NCI-H510A treated with DMSO at 0.1 percent for 48 hours (cell line): Measurements from ENCODE around the gene DLG2.

Source experiments
- DNase-seq: peaks from one replicate; lab custom pipeline; 2025; lab: John Stamatoyannopoulos, UW

DLG2 gene

GRCh38 chr11:83572581-83573496 lies 2054.3 kb downstream of the DLG2 start:
- DNase-seq, result no peak

DNA sequence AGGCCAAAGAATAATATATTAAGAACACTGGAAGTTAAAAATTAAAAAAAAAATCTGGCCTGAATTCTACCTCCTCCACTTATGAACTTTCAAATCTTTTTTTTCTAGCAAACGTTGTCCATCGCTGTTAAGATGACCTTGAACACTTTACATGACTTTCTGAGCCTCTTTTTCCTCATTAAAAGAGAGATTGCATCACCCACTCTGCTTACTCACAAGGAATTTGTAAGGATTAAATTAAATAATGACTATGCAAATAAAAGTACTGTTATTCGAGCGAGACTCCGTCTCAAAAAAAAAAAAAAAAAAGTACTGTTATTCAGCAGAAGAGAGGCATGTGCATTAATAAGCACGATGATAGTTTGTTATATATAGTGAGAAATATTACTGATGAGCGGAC lies 2055.8 kb downstream of the DLG2 start:
- no peak for DNase-seq

DNA sequence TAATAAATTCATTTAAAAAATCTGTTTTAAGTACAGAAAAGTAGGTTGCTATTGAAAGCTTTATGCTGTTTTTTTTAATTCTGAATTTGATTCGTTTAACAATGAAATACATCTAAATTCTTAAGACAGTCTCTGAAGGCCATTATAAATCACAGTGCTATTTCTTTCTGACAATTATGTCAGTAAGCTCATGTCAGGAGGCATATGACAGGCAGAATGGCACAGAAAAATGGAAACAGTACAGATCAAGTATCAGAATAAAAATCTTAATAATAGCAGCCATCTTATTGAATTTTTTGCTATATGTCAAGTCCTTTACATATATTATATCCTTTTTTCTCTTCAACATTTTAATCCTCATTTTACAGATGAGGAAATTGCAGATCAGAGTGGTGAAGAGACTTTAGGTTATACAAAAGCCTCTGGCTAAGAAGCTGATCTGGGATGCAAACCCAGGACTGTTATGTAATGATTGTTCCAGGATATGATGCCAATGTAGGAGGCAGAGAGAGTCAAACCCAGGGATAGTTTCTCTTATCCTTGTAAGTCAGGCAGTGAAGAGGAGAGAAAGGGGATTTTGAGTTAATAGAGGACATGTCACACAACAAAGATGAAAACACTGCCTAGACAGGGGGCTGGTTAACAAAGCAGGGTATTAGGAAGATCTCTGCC lies 2057.9 kb downstream of the DLG2 start:
- no peak for DNase-seq

GRCh38 chr11:83568516-83568915 lies 2058.6 kb downstream of the DLG2 start:
- no peak for DNase-seq

- DNase-seq, result no peak
Measured at GRCh38 chr11:83566950-83567349, 2060.2 kb downstream of the DLG2 start.

GRCh38 chr11:83564870-83565269 lies 2062.3 kb downstream of the DLG2 start:
- DNase-seq, result no peak

DNA sequence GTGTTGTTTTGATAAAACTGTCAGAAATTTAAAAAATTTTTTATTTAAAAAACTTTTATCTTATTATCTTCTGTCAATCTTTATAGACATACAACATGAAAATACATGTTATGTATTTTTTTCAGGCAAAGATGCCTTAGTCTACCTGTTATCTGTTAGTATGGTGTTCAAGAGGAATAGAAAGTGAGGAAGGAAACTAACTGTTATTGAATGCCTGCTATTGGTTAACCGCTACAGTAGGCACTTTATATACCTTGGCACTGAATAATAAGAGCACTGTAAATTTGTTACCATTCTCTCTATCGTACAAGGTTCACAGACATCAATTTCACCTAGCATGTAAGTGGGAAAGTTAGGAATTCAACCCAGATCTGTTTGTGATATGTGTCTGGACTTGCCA lies 2068.9 kb downstream of the DLG2 start:
- no peak for DNase-seq

DNA sequence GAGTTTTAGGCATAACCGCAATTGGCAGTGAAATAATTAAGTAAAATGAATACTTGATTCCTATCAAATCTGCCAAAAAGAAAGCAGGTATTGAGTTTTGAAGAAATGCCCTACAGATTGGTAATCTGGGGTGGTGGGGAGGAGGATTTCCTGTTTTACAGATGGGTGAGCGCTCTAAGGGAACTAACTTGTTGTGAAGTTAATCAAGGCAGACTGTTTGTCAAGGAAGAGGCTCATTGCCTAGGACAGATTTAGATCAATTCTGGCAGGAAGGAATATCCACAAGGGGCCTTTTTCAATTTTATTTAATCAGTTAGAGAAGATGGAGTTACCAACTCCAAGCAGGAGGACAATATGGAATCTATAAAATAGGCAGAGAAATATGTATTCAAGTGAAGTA lies 2069.5 kb downstream of the DLG2 start:
- no peak for DNase-seq

GRCh38 chr11:83554876-83555275 lies 2072.3 kb downstream of the DLG2 start:
- no peak for DNase-seq

GRCh38 chr11:83549984-83550667 lies 2077.0 kb downstream of the DLG2 start:
- DNase-seq, result no peak

- DNase-seq, result no peak
Measured at GRCh38 chr11:83546368-83546767, 2080.8 kb downstream of the DLG2 start.

- no peak for DNase-seq
Measured at GRCh38 chr11:83545494-83546260, 2081.5 kb downstream of the DLG2 start.

DNA sequence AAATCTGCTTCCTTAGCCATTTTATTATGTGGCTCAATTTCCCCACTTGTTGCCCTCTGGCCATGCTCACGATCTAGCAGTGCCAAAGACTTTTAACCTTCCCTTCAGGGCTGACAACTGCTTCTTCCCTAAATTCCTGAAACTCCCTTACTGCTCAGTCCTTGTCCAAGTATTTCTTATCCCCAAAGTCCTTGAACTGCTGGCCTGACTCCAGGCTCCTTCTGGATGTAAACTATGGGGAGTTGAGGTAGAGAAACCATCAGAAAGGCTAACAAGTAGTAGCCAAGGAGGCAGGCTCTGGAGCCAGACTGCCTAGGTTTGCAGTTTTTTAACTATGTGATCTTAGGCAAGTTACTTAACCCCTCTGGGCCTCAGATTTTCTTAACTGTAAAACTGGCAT lies 2082.3 kb downstream of the DLG2 start:
- DNase-seq, result no peak

GRCh38 chr11:83543706-83544439 lies 2083.3 kb downstream of the DLG2 start:
- DNase-seq, result no peak

DNA sequence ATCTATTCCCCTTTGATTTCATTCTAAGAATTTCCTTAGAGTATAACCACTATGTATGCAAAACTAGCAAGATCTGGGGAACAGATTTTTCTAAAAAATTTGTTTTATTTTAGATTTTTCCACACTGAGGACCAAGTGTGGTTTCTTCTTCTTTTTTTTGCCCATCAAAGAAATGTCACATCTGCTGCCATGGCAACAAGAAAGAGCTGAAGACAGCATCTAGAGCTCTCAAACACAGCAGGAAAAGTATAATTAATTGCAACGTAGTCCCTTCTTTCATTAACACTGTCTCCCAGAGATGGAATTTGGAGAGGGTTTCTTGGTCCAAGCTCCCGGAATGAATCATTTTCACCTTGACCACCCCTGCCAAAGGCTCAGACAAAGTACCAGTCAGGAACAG lies 2084.3 kb downstream of the DLG2 start:
- DNase-seq, result no peak

- no peak for DNase-seq
Measured at GRCh38 chr11:83540728-83541127, 2086.4 kb downstream of the DLG2 start.

DNA sequence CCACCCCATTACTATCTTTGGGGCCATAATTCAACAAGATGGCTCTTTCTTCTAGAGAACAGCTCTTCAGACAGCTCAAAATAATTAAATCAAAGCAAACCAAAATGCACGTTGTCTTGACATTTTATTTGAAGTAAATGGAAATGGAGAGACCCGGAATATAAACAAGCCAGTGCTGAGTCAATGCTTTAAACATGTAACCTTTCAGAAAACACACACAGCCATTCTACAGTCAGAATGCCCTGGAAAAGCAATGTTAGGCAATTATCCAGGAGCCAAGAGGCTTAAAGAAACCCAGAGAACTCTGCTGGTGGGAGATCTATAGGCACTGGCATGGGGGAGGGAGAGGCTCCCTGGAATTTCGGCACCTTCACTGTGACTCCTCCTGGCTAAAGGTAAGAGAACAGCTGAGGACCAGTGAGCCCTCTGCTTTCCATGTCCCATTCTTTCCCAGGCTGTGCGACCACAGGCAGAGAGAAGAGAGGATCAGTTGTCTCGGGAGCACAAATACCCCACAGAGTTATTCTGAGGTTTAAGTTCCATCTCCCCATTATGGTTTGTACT lies 2086.9 kb downstream of the DLG2 start:
- DNase-seq, result no peak

GRCh38 chr11:83538286-83538685 lies 2088.9 kb downstream of the DLG2 start:
- DNase-seq, result no peak

GRCh38 chr11:83537131-83537610 lies 2090.0 kb downstream of the DLG2 start:
- DNase-seq, result no peak

- no peak for DNase-seq
Measured at GRCh38 chr11:83533166-83533565, 2094.0 kb downstream of the DLG2 start.

GRCh38 chr11:83528877-83529276 lies 2098.3 kb downstream of the DLG2 start:
- no peak for DNase-seq
